ENCODE measurements around the gene AGAP1. TPM values are rescaled to one million over a fixed set of nuclear protein-coding genes. Genes with fewer than 3 reads are reported as not detected.

Gene AGAP1
- polyA plus RNA-seq, 2 of the 4 experiments (the other 2 are of a cell fraction), result 20.2 to 21.9 TPM

GRCh38 chr2:235734688-235735231, 240.9 kb downstream of the AGAP1 start (continued):
- TF ChIP-seq BCL3 (IDR thresholded peaks at IDR 0.05) (no peak), HMGXB4 (CRISPR knock-in tag; IDR thresholded peaks at IDR 0.05; ENCODE audit: borderline replicate concordance) (no peak), GATA3 (IDR thresholded peaks at IDR 0.05; ENCODE audit: borderline replicate concordance) (no peak), FOSL2 (IDR thresholded peaks at IDR 0.05) (no peak), FOSL2 (CRISPR knock-in tag; IDR thresholded peaks at IDR 0.05) (no peak), SMC3 (IDR thresholded peaks at IDR 0.05) (no peak), JUNB (IDR thresholded peaks at IDR 0.05) (no peak)

- peak overlapping the region in 1 of 2 experiments; percentile 44; a peak in 2 of 6 replicates for H3K27ac ChIP-seq
- no peak overlapping the region for H3K4me3 ChIP-seq
- no peak for FAIRE-seq
- ChIA-PET CTCF (interaction anchor here (1.1 to 4.6 kb wide), 4 partner anchors 9 to 144 kb away, joined by 3 to 31 read pairs (median 8); no protein-coding TSS in a partner anchor), POLR2A (no interaction called here)
- DNase-seq (ENCODE audit: low read depth in 1 of 2, low spot score in 1 of 2), result no peak
- WGBS (ENCODE audit: missing lambda C conversion rate), result 89% methylated on average over 10 of the region's 10 CpGs
- H3K4me2 ChIP-seq, result no peak overlapping the region
- H3K9me3 ChIP-seq, result no peaks in the 10 kb centered on the region
- TF ChIP-seq FOSL2 (IDR thresholded peaks at IDR 0.05), result no peak
- no peak for TF ChIP-seq FOSL2 (CRISPR knock-in tag; IDR thresholded peaks at IDR 0.05)
- no peak for TF ChIP-seq RARB (CRISPR knock-in tag; IDR thresholded peaks at IDR 0.05)
- no peak for TF ChIP-seq NR3C1 (IDR thresholded peaks at IDR 0.05)
- no peak for TF ChIP-seq ATOH8 (CRISPR knock-in tag; IDR thresholded peaks at IDR 0.05; ENCODE audit: low read depth)
- no peak for TF ChIP-seq FOXS1 (CRISPR knock-in tag; IDR thresholded peaks at IDR 0.05)
- no peak for TF ChIP-seq TP53 (CRISPR knock-in tag; IDR thresholded peaks at IDR 0.05)
- TF ChIP-seq MAX (IDR thresholded peaks at IDR 0.05), result no peak
- no peak for TF ChIP-seq ESRRA (IDR thresholded peaks at IDR 0.05; ENCODE audit: borderline replicate concordance, low read length)
- no peak for TF ChIP-seq ZSCAN20 (CRISPR knock-in tag; IDR thresholded peaks at IDR 0.05)
- no peak for TF ChIP-seq PBX3 (IDR thresholded peaks at IDR 0.05)
- H3K4me1 ChIP-seq, result no peaks in the 10 kb centered on the region
- no peak for ATAC-seq
Observed at GRCh38 chr2:235737396-235737795, 243.6 kb downstream of the AGAP1 start.

- Histone ChIP-seq H3K27ac (peak overlapping the region in 1 of 2 experiments; percentile 44; a peak in 2 of 6 replicates), H3K4me2 (no peak overlapping the region), H3K4me3 (no peak overlapping the region), H3K4me1 (no peaks in the 10 kb centered on the region), H3K9me3 (no peaks in the 10 kb centered on the region)
- FAIRE-seq (no peak), DNase-seq (ENCODE audit: low read depth in 1 of 2, low spot score in 1 of 2) (no peak), ATAC-seq (no peak; a peak in 1 of 6 replicates)
- ChIA-PET POLR2A (no interaction called here), CTCF (interaction anchor here (0.6 to 4.6 kb wide), 3 partner anchors 9 to 143 kb away, joined by 3 to 31 read pairs (median 4); no protein-coding TSS in a partner anchor)
- 93% methylated on average over 9 of the region's 10 CpGs for WGBS (ENCODE audit: missing lambda C conversion rate)
- TF ChIP-seq HOXB13 (CRISPR knock-in tag; IDR thresholded peaks at IDR 0.05; ENCODE audit: low read depth) (no peak), CBX2 (IDR thresholded peaks at IDR 0.05; ENCODE audit: borderline replicate concordance, low read depth) (no peak), JUN (IDR thresholded peaks at IDR 0.05) (no peak), CBX8 (IDR thresholded peaks at IDR 0.05) (no peak), ZSCAN20 (CRISPR knock-in tag; IDR thresholded peaks at IDR 0.05) (no peak), JUNB (IDR thresholded peaks at IDR 0.05) (no peak)
Observed at GRCh38 chr2:235737840-235738239, 244.0 kb downstream of the AGAP1 start.

Measured in A549 (cell line).